NCI-H2107 treated with DMSO at 0.1 percent for 48 hours (cell line): ENCODE measurements around the gene KIAA0319L.
"Not testable (repeated sequence)": the region's sequence is repeated elsewhere in the genome, so short reads cannot be mapped to it uniquely, and the experiment has no call there.

Source experiments
- DNase-seq: peaks from one replicate; lab custom pipeline; 2025; ENCODE audit not compliant: unreplicated experiment; lab: John Stamatoyannopoulos, UW

Gene KIAA0319L

GRCh38 chr1:35499231-35499630, 58.0 kb downstream of the KIAA0319L start:
- DNase-seq = no peak

GRCh38 chr1:35497571-35497970, 59.6 kb downstream of the KIAA0319L start:
- DNase-seq = no peak

- no peak for DNase-seq
Measured at GRCh38 chr1:35490250-35490649, 67.0 kb downstream of the KIAA0319L start.

- no peak for DNase-seq
Measured at GRCh38 chr1:35488336-35488735, 68.9 kb downstream of the KIAA0319L start.

- DNase-seq = no peak
Measured at GRCh38 chr1:35486858-35487408, 70.3 kb downstream of the KIAA0319L start.

DNA sequence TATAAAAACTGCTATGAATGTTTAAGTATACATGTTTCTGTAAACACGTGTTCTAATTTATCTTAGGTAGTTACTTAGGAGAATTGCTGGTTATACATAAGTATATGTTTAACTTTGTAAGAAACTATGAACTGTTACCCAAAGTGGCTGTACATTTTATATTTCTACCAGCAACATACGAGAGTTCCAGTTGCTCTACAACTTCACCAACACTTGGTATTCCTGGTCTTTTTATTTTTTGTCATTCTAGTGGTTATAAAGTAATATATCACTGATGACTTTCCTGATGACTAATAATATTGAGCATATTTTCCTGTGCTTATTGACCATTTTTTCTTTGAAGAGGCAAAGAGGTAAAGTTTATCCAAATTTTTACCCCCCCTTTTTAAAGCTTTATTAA, 76.0 kb downstream of the KIAA0319L start:
- no peak for DNase-seq

DNA sequence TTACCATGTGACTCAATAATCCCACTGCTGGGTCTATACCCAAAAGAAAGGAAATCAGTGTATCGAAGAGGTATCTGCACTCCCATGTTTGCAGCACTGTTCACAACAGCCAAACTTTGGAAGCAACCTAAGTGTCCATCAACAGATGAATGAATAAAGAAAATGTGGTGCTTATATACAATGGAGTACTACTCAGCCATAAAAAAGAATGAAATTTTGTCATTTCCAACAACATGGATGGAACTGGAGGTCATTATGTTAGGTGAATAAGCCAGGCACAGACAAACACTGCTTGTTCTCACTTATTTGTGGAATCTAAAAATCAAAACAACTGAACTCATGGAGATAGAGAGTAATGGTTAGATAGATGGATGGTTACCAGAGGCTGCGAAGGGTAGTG, 79.3 kb downstream of the KIAA0319L start:
- DNase-seq = no peak

DNA sequence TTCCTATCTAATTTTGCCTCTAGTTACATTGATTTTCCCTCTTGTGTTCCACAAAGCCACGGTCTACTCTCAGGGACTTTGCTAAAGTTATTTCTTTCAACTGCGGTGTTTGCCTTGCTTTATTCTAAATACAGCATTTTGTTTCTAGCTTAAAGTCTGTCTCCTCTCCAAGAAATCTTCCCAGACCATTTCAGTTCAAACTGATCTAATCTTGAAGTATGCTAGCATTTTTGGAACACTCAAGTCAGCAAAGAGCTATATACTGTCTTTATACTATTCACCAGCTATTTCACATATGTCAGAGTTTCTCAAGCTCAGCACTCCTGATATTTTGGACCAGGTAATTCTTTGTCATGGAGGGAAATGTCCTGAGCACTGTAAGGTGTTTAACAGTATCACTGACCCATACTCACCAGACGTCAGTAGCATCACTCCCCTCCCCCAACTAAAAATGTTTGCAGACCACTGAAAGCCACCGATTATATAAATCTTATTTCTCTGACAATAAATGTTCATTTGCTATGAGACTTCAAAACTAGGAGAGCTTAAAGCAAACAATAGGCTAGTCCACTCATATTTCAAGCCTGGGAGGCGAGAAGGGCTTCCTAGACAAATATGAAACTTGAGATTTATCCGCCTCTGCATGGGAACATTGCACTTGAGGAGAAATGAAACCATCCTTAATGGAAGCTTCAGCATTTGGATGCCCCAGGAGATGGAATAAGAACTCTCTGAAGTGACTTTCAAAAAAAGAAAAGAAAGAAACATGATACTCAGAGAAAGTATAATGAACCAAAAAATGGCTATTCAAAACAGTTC, 81.1 kb downstream of the KIAA0319L start:
- DNase-seq = peak; percentile 88

GRCh38 chr1:35475356-35475755, 81.8 kb downstream of the KIAA0319L start:
- DNase-seq = no peak

- DNase-seq = not testable (repeated sequence)
Measured at GRCh38 chr1:35473216-35473615, 84.0 kb downstream of the KIAA0319L start.

DNA sequence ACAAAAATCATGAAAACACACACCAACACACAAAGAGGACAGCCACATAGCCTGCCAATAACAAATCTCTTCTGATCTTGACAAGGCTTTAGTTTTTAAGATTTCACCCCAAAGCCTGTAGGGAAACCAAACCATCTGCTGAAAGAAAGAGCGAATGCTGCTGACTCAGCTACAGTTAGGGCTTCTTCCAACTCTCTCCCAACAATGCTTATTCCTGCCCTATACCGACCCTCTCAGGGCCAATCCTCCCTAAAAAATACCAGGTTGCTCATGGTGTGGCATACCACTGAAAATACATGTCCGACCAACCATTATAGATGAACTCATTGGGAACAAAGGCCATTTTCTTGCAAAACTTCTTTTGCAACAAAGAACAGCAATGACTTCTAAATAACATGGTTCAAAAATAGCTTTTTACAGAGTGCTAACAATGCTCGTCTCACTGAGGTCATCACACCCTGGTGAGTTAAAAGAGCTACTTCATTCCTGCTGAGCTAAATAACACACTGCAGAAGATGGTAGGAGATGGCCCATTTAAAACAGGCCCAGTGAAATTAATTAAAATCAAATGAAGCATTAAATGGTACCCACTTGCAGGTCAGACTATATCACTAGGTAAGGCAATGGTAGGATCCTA, 86.1 kb downstream of the KIAA0319L start:
- DNase-seq = no peak

GRCh38 chr1:35466120-35466519, 91.1 kb downstream of the KIAA0319L start:
- no peak for DNase-seq

GRCh38 chr1:35463749-35464148, 93.5 kb downstream of the KIAA0319L start:
- not testable (repeated sequence) for DNase-seq

GRCh38 chr1:35463232-35463631, 94.0 kb downstream of the KIAA0319L start:
- DNase-seq = no peak

- DNase-seq = no peak
Measured at GRCh38 chr1:35461966-35462651, 95.1 kb downstream of the KIAA0319L start.

DNA sequence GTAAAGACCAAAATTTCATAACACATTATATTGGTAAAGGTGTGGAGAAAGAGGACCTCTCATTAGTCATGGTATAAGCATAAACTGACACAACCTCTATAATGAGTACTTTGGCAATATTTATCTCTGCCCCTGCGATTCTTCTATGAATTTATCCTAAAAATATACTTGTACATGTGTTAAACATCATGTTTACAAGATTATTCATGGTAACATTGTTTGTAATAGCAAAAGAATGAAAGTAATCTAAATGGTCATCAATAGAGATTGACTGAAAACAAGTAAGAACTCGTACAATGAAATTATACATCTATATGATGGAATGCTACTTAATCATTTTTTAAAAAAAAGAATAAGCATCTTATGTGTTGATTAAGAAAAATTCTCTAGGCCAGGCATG, 96.4 kb downstream of the KIAA0319L start:
- DNase-seq = no peak

DNA sequence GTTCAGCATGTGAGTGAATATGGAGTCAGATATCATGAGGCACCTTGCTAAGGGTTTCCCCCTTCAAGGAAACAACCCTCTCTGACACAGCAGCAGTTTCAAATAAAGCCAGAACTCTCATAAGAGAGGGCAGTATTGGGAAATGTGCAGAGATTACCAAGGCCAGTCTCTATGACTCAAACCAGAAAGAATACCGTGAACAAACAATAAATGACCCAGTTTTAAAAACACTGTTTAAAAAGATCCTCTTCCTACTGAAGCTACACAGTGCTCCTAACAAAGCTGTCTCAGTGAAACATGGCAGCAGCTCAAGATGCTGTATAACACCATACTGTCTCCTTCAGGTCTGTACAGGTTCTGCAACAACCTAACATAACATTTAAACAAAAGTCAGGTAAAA, 102.6 kb downstream of the KIAA0319L start:
- no peak for DNase-seq

GRCh38 chr1:35454176-35454575, 103.0 kb downstream of the KIAA0319L start:
- peak; percentile 26 for DNase-seq

- DNase-seq = peak; percentile 24
Measured at GRCh38 chr1:35453031-35453430, 104.2 kb downstream of the KIAA0319L start.

DNA sequence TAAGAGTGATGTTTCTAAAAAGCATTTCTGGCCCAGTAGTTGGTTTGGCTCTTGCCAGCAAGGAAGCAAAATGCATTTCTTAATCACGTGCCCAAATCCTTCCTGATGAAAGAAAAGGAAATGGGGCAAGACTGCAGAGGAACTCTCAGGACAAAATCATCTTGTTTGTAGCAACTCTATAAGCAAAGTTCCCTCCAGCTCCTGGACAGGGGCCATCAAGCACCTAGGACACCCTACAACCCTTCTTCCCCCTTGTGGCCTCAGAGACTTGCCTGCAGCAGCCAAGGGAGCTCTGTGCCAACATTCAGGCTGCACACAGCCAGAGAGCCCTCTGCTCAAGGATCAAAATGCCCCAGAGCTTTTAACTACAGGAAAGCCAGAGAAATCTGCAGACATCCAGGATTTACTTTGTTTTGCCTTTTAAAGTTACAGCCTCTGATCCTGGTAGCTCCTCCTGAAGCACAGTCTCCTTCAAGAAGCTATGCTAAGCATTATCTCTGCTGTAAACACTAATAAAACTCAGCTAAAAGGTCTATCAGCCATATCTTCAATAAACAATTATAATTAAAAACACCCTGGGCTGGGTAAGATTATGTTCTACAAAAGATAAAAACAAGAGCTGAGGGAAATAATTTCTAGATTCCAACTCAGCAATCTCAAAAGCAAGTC, 105.0 kb downstream of the KIAA0319L start:
- no peak for DNase-seq

DNA sequence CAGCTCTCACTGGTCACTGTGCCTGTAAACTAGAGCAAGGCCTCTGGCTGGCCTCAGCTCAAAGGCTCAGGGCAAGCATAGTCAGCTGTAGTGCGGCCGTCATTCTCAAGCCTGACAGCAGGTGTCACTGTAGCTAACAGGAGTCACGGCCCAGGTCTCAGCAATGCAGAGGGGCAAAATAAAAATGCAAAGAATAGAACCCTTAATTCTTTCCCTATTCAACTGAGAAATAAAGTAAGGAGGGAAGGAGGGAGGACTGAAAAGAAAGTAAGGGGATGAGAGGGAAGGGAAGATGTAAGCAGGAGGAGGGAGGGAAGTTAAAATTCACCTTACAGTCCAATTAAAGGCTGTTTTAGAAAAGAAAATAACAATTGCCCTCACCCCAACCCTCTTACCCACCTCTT, 106.1 kb downstream of the KIAA0319L start:
- DNase-seq = peak; percentile 58
